CD4-positive, alpha-beta T cell (primary cell): Measurements from ENCODE around the gene SAMD4A. TPM values are rescaled to one million over a fixed set of nuclear protein-coding genes. Genes with fewer than 3 reads are reported as not detected.

Experiments used
- ATAC-seq: fragments of 200-7000 bp; cut with Tn5 transposase; one replicate; pipeline ENCODE4 v1.10.0; 2022; ENCODE audit warnings: mild to moderate bottlenecking; ENCODE audit not compliant: poor library complexity
- CTCF ChIA-PET: fragments of 350-600 bp; sonication (Branson Sonifier 250); formaldehyde crosslinking; loops from one replicate; lab custom pipeline; 2021; ENCODE audit warnings: antibody characterized with exemption, inconsistent platforms; lab: Charles Lee
- POLR2A ChIA-PET: fragments of 350-600 bp; sonication (Branson Sonifier 250); formaldehyde crosslinking; loops from one replicate; lab custom pipeline; 2021; ENCODE audit warnings: antibody characterized with exemption, inconsistent platforms; lab: Charles Lee
- DNase-seq, 14 experiments: peaks; one replicate each; pipeline ENCODE4 v3.0.0-alpha.2; 2013 to 2020; ENCODE audit warnings: mixed read lengths in 2 of 14
- H3K27ac ChIP-seq, 2 donors: one replicate each; pipeline versions ENCODE4 v1.5.1 to v1.7.0; 2013; ENCODE audit warnings: low read length in 2 of 2, low read depth in 1 of 2, mild to moderate bottlenecking in 1 of 2
- H3K27me3 ChIP-seq, 2 experiments: 1 replicate in 1 of 2; 2 replicates in 1 of 2; pipeline versions ENCODE4 v1.6.1 to v1.7.0; 2013; ENCODE audit warnings: low read length in 2 of 2, control low read depth in 1 of 2, mild to moderate bottlenecking in 1 of 2, moderate library complexity in 1 of 2; ENCODE audit not compliant: insufficient read depth in 2 of 2, control insufficient read depth in 1 of 2
- H3K36me3 ChIP-seq: one replicate; pipeline ENCODE4 v1.6.1; 2013; ENCODE audit warnings: low read length, control low read depth; ENCODE audit not compliant: insufficient read depth
- H3K4me1 ChIP-seq: one replicate; pipeline ENCODE4 v1.6.1; 2013; ENCODE audit warnings: low read length, control low read depth; ENCODE audit not compliant: insufficient read depth
- H3K4me3 ChIP-seq: one replicate; pipeline ENCODE4 v1.5.1; 2013; ENCODE audit warnings: mild to moderate bottlenecking, low read length, moderate library complexity
- H3K9me3 ChIP-seq, 2 experiments: 1 replicate in 1 of 2; 2 replicates in 1 of 2; pipeline versions ENCODE4 v1.6.1 to v1.7.0; 2013; ENCODE audit warnings: low read length in 2 of 2, mild to moderate bottlenecking in 2 of 2, control low read depth in 1 of 2, moderate library complexity in 1 of 2; ENCODE audit not compliant: control insufficient read depth in 1 of 2, insufficient read depth in 1 of 2
- H3K27ac Mint-ChIP-seq: one replicate; pipeline ENCODE4 v1.8.0; 2020; ENCODE audit warnings: mixed read lengths
- H3K27me3 Mint-ChIP-seq: one replicate; pipeline ENCODE4 v1.8.0; 2021; ENCODE audit warnings: mixed read lengths
- H3K36me3 Mint-ChIP-seq: one replicate; pipeline ENCODE4 v1.8.0; 2021; ENCODE audit warnings: low read depth, mixed read lengths
- H3K4me1 Mint-ChIP-seq: one replicate; pipeline ENCODE4 v1.8.0; 2021; ENCODE audit warnings: low read depth, mixed read lengths
- H3K4me3 Mint-ChIP-seq: one replicate; pipeline ENCODE4 v1.8.0; 2020; ENCODE audit warnings: mild to moderate bottlenecking, mixed read lengths
- H3K9me3 Mint-ChIP-seq: one replicate; pipeline ENCODE4 v1.8.0; 2020; ENCODE audit warnings: mixed read lengths
- CTCF ChIP-seq: fragments of 200-600 bp; IDR thresholded peaks from one replicate; pipeline ENCODE4 v1.8.0; 2022; ENCODE audit warnings: antibody characterized with exemption, mild to moderate bottlenecking
- intact Hi-C, 2 experiments: fragments of 100-400 bp; cut with DNase I in 1 of 2; cut with micrococcal nuclease in 1 of 2; formaldehyde crosslinking; loops; one replicate each; pipeline versions ENCODE4 v1.15.1 to v1.9.0; 2023 to 2025; cut with DNase I, micrococcal nuclease
- total RNA-seq, 174 experiments: library from RNA in 2 of 174; stranded (reverse) in 2 of 174; gene quantifications; one replicate each; pipeline ENCODE4 v1.2.3 and lab custom pipeline; 2021 to 2026

SAMD4A gene
- total RNA-seq, 2 experiments from 2014 or later, result 1.9 to 2.3 TPM

GRCh38 chr14:54625112-54625511, 58.2 kb downstream of the SAMD4A start:
- H3K4me3 ChIP-seq, result no peak overlapping the region
- Mint-ChIP-seq H3K9me3 (no peaks in the 10 kb centered on the region), H3K36me3 (no peaks in the 10 kb centered on the region), H3K27ac (no peak overlapping the region), H3K4me3 (no peak overlapping the region), H3K27me3 (no peaks in the 10 kb centered on the region), H3K4me1 (peaks cover 43% of the 10 kb centered on the region)
- H3K27me3 ChIP-seq, result no peaks in the 10 kb centered on the region
- no peaks in the 10 kb centered on the region for H3K9me3 ChIP-seq
- peaks cover 25% of the 10 kb centered on the region for H3K4me1 ChIP-seq
- intact Hi-C loops, result loop anchor here in 1 of 2 experiments (5.0 kb wide), 1 partner anchor 58 kb away; the partner anchor contains the start of gene SAMD4A
- ChIA-PET CTCF (interaction anchor here (0.9 kb wide), 1 partner anchor 24 kb away, joined by 3 read pairs; no protein-coding TSS in a partner anchor), POLR2A (no interaction called here)
- DNase-seq, result no peak
- no peak overlapping the region for H3K27ac ChIP-seq
- H3K36me3 ChIP-seq, result no peaks in the 10 kb centered on the region
- no peak for TF ChIP-seq CTCF
- no peak for ATAC-seq

GRCh38 chr14:54627219-54627539, 60.3 kb downstream of the SAMD4A start:
- H3K4me1 ChIP-seq, result peaks cover 25% of the 10 kb centered on the region
- intact Hi-C loops, result loop anchor here in 1 of 2 experiments (5.0 kb wide), 1 partner anchor 60 kb away; the partner anchor contains the start of gene SAMD4A
- H3K9me3 Mint-ChIP-seq, result no peaks in the 10 kb centered on the region
- ChIA-PET POLR2A (interaction anchor here (0.6 to 2.3 kb wide), 5 partner anchors 10 to 254 kb away, joined by 3 to 23 read pairs (median 4); partner anchors contain the start of gene SAMD4A), CTCF (interaction anchor here (1.4 kb wide), 1 partner anchor 63 kb away, joined by 3 read pairs; no protein-coding TSS in a partner anchor)
- H3K27ac ChIP-seq, result peak overlapping the region; percentile 39 to 72
- no peaks in the 10 kb centered on the region for H3K36me3 ChIP-seq
- H3K36me3 Mint-ChIP-seq, result no peaks in the 10 kb centered on the region
- H3K4me3 ChIP-seq, result peak overlapping the region; percentile 22
- no peak for TF ChIP-seq CTCF
- H3K4me3 Mint-ChIP-seq, result peak overlapping the region; percentile 81
- no peaks in the 10 kb centered on the region for H3K27me3 Mint-ChIP-seq
- ATAC-seq (no peak), DNase-seq (no peak)
- peaks cover 48% of the 10 kb centered on the region for H3K4me1 Mint-ChIP-seq
- H3K9me3 ChIP-seq, result no peaks in the 10 kb centered on the region
- peak overlapping the region; percentile 89 for H3K27ac Mint-ChIP-seq
- no peaks in the 10 kb centered on the region for H3K27me3 ChIP-seq

- Histone ChIP-seq H3K36me3 (no peaks in the 10 kb centered on the region), H3K27ac (peak overlapping the region; percentile 39 to 72), H3K9me3 (no peaks in the 10 kb centered on the region), H3K4me1 (peaks cover 21% of the 10 kb centered on the region), H3K4me3 (peak overlapping the region; percentile 22), H3K27me3 (no peaks in the 10 kb centered on the region)
- TF ChIP-seq CTCF, result no peak
- DNase-seq, result peak in 8 of 14 experiments; percentile 4 to 80 (median 19)
- peaks cover 48% of the 10 kb centered on the region for H3K4me1 Mint-ChIP-seq
- peak overlapping the region; percentile 89 for H3K27ac Mint-ChIP-seq
- CTCF ChIA-PET, result interaction anchor here (1.4 kb wide), 1 partner anchor 64 kb away, joined by 3 read pairs; no protein-coding TSS in a partner anchor
- POLR2A ChIA-PET, result interaction anchor here (0.7 to 2.3 kb wide), 4 partner anchors 10 to 254 kb away, joined by 3 to 23 read pairs (median 4); partner anchors contain the start of gene SAMD4A
- no peaks in the 10 kb centered on the region for H3K27me3 Mint-ChIP-seq
- intact Hi-C loops, result loop anchor here in 1 of 2 experiments (5.0 kb wide), 1 partner anchor 60 kb away; the partner anchor contains the start of gene SAMD4A
- H3K36me3 Mint-ChIP-seq, result no peaks in the 10 kb centered on the region
- ATAC-seq, result peak; percentile 78
- H3K9me3 Mint-ChIP-seq, result no peaks in the 10 kb centered on the region
- peak overlapping the region; percentile 81 for H3K4me3 Mint-ChIP-seq
Measured at GRCh38 chr14:54627540-54628363, 60.8 kb downstream of the SAMD4A start.
